HCT116 (cell line): ENCODE measurements around the gene DRC7. TPM values are rescaled to one million over a fixed set of nuclear protein-coding genes. Genes with fewer than 3 reads are reported as not detected.

Experiments used
- ATAC-seq: fragments of 200-7000 bp; cut with Tn5 transposase; 2 replicates; pipeline ENCODE4 v1.9.1; 2020; ENCODE audit warnings: mild to moderate bottlenecking, moderate library complexity
- BruUV-seq: library from RNA; stranded (reverse); fragments of 400-500 nt; replicated peaks from 2 replicates; lab custom pipeline; 2021; lab: Mats Ljungman, UMichigan
- CTCF ChIA-PET: fragments of 300-600 bp; sonication (Branson Sonifier 250); formaldehyde crosslinking; loops from one replicate; lab custom pipeline; 2021; ENCODE audit warnings: antibody characterized with exemption; lab: Charles Lee
- POLR2A ChIA-PET: fragments of 300-600, 350-600 bp; sonication (Branson Sonifier 250); formaldehyde crosslinking; loops from one replicate; lab custom pipeline; 2021; ENCODE audit warnings: antibody characterized with exemption; lab: Charles Lee
- RAD21 ChIA-PET, 2 experiments: fragments of 300-600 bp; sonication (Branson Sonifier 250); formaldehyde crosslinking; loops; one replicate each; lab custom pipeline; 2023; ENCODE audit warnings: low total read pairs in 2 of 2; ENCODE audit not compliant: uncharacterized antibody in 2 of 2, unreplicated experiment in 2 of 2, low non-redundant PET in 1 of 2; lab: Charles Lee
- DNase-seq: peaks from one replicate; pipeline ENCODE4 v3.0.0-alpha.2; 2010; ENCODE audit warnings: low read depth, low spot score
- H2AFZ ChIP-seq: fragments of 200-600 bp; shearing (Covaris generic), sonication (generic); 2 replicates; pipeline ENCODE4 v1.6.1; 2017; ENCODE audit warnings: low read depth, mixed run types, mixed read lengths, antibody characterized with exemption, low read length; ENCODE audit not compliant: poor library complexity, severe bottlenecking
- H3K27ac ChIP-seq: 2 replicates; pipeline ENCODE4 v1.5.1; 2012; ENCODE audit warnings: low read depth, low read length
- H3K27me3 ChIP-seq: fragments of 200-600 bp; sonication (generic); 2 replicates; pipeline ENCODE4 v1.6.1; 2016; ENCODE audit warnings: mixed run types, low read length, mixed read lengths; ENCODE audit not compliant: insufficient read depth
- H3K36me3 ChIP-seq, 2 experiments: fragments of 200-500 bp in 1 of 2; fragments of 200-600 bp in 1 of 2; sonication (Bioruptor generic) in 1 of 2; sonication (generic) in 1 of 2; 2 replicates each; pipeline versions ENCODE4 v1.5.1 to v1.6.1; 2014 to 2016; ENCODE audit warnings: low read length in 2 of 2, inconsistent platforms in 1 of 2, mixed read lengths in 1 of 2, mixed run types in 1 of 2; ENCODE audit not compliant: insufficient read depth in 2 of 2, control insufficient read depth in 1 of 2
- H3K4me1 ChIP-seq, 2 experiments: fragments of 200-600 bp in 1 of 2; sonication (generic) in 1 of 2; 2 replicates each; pipeline versions ENCODE4 v1.5.1 to v1.6.1; 2012 to 2017; ENCODE audit warnings: low read length in 2 of 2, inconsistent platforms in 1 of 2, mild to moderate bottlenecking in 1 of 2, mixed read lengths in 1 of 2, mixed run types in 1 of 2, moderate library complexity in 1 of 2; ENCODE audit not compliant: insufficient read depth in 2 of 2, control insufficient read depth in 1 of 2
- H3K4me2 ChIP-seq: fragments of 200-600 bp; sonication (generic); 2 replicates; pipeline ENCODE4 v1.6.1; 2017; ENCODE audit warnings: mixed run types, low read length, mixed read lengths
- H3K4me3 ChIP-seq, 2 experiments: fragments of 200-600 bp in 1 of 2; sonication (generic) in 1 of 2; replicated peaks in 1 of 2; 2 replicates each; pipeline ENCODE4 v1.5.1; 2011 to 2016; ENCODE audit warnings: low read length in 2 of 2, control low read depth in 1 of 2, low read depth in 1 of 2, mild to moderate bottlenecking in 1 of 2, mixed read lengths in 1 of 2, mixed run types in 1 of 2
- H3K79me2 ChIP-seq: fragments of 200-600 bp; sonication (generic); 2 replicates; pipeline ENCODE4 v1.6.1; 2017; ENCODE audit warnings: mild to moderate bottlenecking, mixed run types, low read length, moderate library complexity, mixed read lengths; ENCODE audit not compliant: insufficient read depth
- H3K9ac ChIP-seq: fragments of 200-600 bp; sonication (generic); 2 replicates; pipeline ENCODE4 v1.6.1; 2016; ENCODE audit warnings: low read length, mixed read lengths
- H3K9me2 ChIP-seq: fragments of 200-600 bp; sonication (generic), shearing (Covaris generic); 2 replicates; pipeline ENCODE4 v1.6.1; 2017; ENCODE audit warnings: mixed run types, mild to moderate bottlenecking, moderate library complexity; ENCODE audit not compliant: insufficient read depth
- H3K9me3 ChIP-seq, 2 experiments: fragments of 200-500 bp in 1 of 2; fragments of 200-600 bp in 1 of 2; sonication (Bioruptor generic) in 1 of 2; sonication (generic) in 1 of 2; 2 replicates each; pipeline ENCODE4 v1.6.1; 2014 to 2017; ENCODE audit warnings: low read length in 2 of 2, mixed read lengths in 2 of 2, inconsistent platforms in 1 of 2, low read depth in 1 of 2, mild to moderate bottlenecking in 1 of 2, mixed run types in 1 of 2, moderate library complexity in 1 of 2; ENCODE audit not compliant: control insufficient read depth in 1 of 2, insufficient read depth in 1 of 2
- H4K20me1 ChIP-seq: fragments of 200-600 bp; sonication (generic), shearing (Covaris generic); 2 replicates; pipeline ENCODE4 v1.6.1; 2017; ENCODE audit warnings: mixed run types, mild to moderate bottlenecking, moderate library complexity; ENCODE audit not compliant: insufficient read depth
- CBX3 ChIP-seq: IDR thresholded peaks from 2 replicates; pipeline ENCODE4 v1.6.1; 2012; ENCODE audit warnings: low read depth
- CEBPB ChIP-seq: IDR thresholded peaks from 2 replicates; pipeline ENCODE4 v1.6.1; 2012; ENCODE audit warnings: low read depth
- EGR1 ChIP-seq: IDR thresholded peaks from 2 replicates; pipeline ENCODE4 v1.6.1; 2012; ENCODE audit warnings: low read depth
- FOSL1 ChIP-seq: IDR thresholded peaks from 2 replicates; pipeline ENCODE4 v1.6.1; 2012; ENCODE audit warnings: low read depth
- JUND ChIP-seq: IDR thresholded peaks from 2 replicates; pipeline ENCODE4 v1.6.1; 2012
- MAX ChIP-seq: IDR thresholded peaks from 2 replicates; pipeline ENCODE4 v1.6.1; 2012
- POLR2AphosphoS5 ChIP-seq: IDR thresholded peaks from 2 replicates; pipeline ENCODE4 v1.6.1; 2011; ENCODE audit warnings: mild to moderate bottlenecking, low read depth, low read length, moderate library complexity
- REST ChIP-seq: IDR thresholded peaks from 2 replicates; pipeline ENCODE4 v1.6.1; 2012; ENCODE audit warnings: low read depth
- SIN3A ChIP-seq: IDR thresholded peaks from 2 replicates; pipeline ENCODE4 v1.6.1; 2012; ENCODE audit warnings: low read depth
- SP1 ChIP-seq: IDR thresholded peaks from 2 replicates; pipeline ENCODE4 v1.6.1; 2012; ENCODE audit warnings: low read depth
- SRF ChIP-seq: IDR thresholded peaks from 2 replicates; pipeline ENCODE4 v1.6.1; 2012; ENCODE audit warnings: low read depth
- TCF7L2 ChIP-seq: IDR thresholded peaks from 2 replicates; pipeline ENCODE4 v1.7.0; 2011; ENCODE audit warnings: borderline replicate concordance, inconsistent platforms; ENCODE audit not compliant: insufficient read depth, insufficient read length; ENCODE audit errors: extremely low read depth
- ZFX ChIP-seq: fragments of 450-650 bp; IDR thresholded peaks from 2 replicates; pipeline ENCODE4 v1.6.1; 2017
- ZNF274 ChIP-seq: fragments of 200-500 bp; sonication (Bioruptor generic); IDR thresholded peaks from 2 replicates; pipeline ENCODE4 v1.6.1; 2014; ENCODE audit warnings: mild to moderate bottlenecking, low read depth, low read length, inconsistent platforms
- intact Hi-C: fragments of 100-400 bp; cut with micrococcal nuclease; formaldehyde crosslinking; loops from 2 replicates; pipeline ENCODE4 v1.10.0; 2022
- total RNA-seq: library from RNA; stranded (reverse); gene quantifications from one replicate; pipeline ENCODE4 v1.2.1, GENCODE V29; 2021; ENCODE audit not compliant: unreplicated experiment

Gene DRC7
- total RNA-seq, 1 experiment from 2014 or later = 0.91 TPM

- no peaks in the 10 kb centered on the region for H3K27me3 ChIP-seq
- ChIA-PET CTCF (no interaction called here), RAD21 (no interaction called here), POLR2A (interaction anchor here (1.2 kb wide), 1 partner anchor 50 kb away, joined by 3 read pairs; the partner anchor contains the start of gene KATNB1)
- no peak overlapping the region for H3K9ac ChIP-seq
- no peaks in the 10 kb centered on the region for H3K9me2 ChIP-seq
- no peaks in the 10 kb centered on the region for H3K9me3 ChIP-seq
- BruUV-seq = no TSS peak
- no peaks in the 10 kb centered on the region for H4K20me1 ChIP-seq
- TF ChIP-seq ZFX = no peak
- TF ChIP-seq JUND = no peak
- no peak for TF ChIP-seq ZNF274
- no peak for TF ChIP-seq REST
- no peak for TF ChIP-seq SIN3A
- TF ChIP-seq CEBPB = no peak
- TF ChIP-seq TCF7L2 = no peak
- no peak for TF ChIP-seq CBX3
- no peak for TF ChIP-seq MAX
- TF ChIP-seq EGR1 = no peak
- no peak for TF ChIP-seq SP1
- TF ChIP-seq POLR2AphosphoS5 = no peak
- no peak for TF ChIP-seq FOSL1
- TF ChIP-seq SRF = no peak
- no peaks in the 10 kb centered on the region for H3K4me1 ChIP-seq
- no peak overlapping the region for H3K4me2 ChIP-seq
- no peaks in the 10 kb centered on the region for H3K36me3 ChIP-seq
- H2AFZ ChIP-seq = no peak overlapping the region
- DNase-seq (no peak), ATAC-seq (no peak)
- intact Hi-C loops = no loop called here
- H3K79me2 ChIP-seq = no peaks in the 10 kb centered on the region
- H3K4me3 ChIP-seq = no peak overlapping the region
- H3K27ac ChIP-seq = no peak overlapping the region
Observed at GRCh38 chr16:57684626-57685358, 9.8 kb upstream of the DRC7 start.
